A549 treated with CORT108297 at 1 μM for 4 hours (cell line): ENCODE results near the gene VWDE. TPM values are rescaled to one million over a fixed set of nuclear protein-coding genes. Genes with fewer than 3 reads are reported as not detected.

Source experiments
- total RNA-seq: library from RNA; stranded (reverse); fragments of 200-300 nt; extraction: Qiagen RNA extraction; gene quantifications from 5 replicates; pipeline ENCODE4 v1.2.3, GENCODE V29; 2022

Gene VWDE
- total RNA-seq = 0.39 to 0.63 TPM (median 0.53 TPM) in 5 replicates

DNA sequence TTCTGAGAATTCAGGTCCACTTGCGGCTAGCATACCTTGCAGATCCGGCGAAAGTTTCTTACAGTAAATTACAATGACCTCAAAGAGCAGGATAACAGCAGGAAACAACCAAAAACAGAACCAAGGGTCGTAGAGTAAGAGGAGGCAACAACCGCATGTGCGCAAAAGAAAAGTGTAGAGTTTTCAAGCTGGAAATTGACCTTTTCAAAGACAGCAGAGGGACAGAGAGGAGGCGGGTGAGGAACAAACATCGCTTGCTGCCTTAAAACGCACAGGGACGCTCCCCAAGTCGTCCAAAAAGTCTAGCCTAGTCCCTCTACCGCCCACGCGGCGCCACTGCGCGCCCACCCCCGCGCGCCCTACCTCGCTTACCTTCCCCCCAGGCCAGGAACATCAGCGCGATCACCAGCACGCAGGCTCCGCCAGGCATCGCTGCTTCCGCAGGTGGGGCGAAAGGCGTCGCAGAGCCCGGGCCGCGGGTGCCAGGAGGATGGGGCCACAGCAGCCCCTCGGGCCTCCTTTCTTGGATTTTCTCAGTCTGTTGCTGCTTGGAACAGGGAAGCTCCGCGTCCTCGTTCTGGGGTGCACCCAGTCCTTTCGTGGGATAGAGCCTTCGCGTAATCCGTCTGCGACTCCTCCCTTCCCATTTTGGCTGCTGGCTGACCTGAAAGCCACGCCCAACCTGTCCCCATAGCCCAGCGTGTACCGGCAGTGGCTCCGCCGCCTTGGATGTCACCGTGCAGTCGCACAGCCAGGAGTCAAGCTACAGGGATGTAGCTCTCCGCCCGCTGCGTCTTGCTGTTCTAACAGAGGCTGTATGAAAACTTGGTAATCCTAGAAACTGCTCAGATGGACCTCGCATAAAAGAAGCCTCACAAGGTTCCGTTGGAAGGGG lies at the start of gene VWDE:
VWDE (minus strand) TSS at position 579 of the 895 bp plus-strand sequence; CDS start at position 430, 149 bp downstream.

Other genes with a start within 250 kb of the VWDE start
- 30.2 to 38.5 TPM (median 35.4 TPM) in 5 replicates for gene TMEM106B, start 192.6 kb downstream of the VWDE start, total RNA-seq
- gene SCIN, start 166.9 kb upstream of the VWDE start, total RNA-seq = 0.32 to 0.50 TPM (median 0.42 TPM) in 5 replicates